Activated CD4-positive, alpha-beta T cell treated with anti-CD3 and anti-CD28 coated beads for 24 hours (primary cell): ENCODE measurements around the gene GUCY1B1.

Experiments used
- DNase-seq, 2 donors: peaks; one replicate each; pipeline ENCODE4 v3.0.0-alpha.2; 2020; ENCODE audit warnings: low read depth in 2 of 2

GUCY1B1 gene

DNA sequence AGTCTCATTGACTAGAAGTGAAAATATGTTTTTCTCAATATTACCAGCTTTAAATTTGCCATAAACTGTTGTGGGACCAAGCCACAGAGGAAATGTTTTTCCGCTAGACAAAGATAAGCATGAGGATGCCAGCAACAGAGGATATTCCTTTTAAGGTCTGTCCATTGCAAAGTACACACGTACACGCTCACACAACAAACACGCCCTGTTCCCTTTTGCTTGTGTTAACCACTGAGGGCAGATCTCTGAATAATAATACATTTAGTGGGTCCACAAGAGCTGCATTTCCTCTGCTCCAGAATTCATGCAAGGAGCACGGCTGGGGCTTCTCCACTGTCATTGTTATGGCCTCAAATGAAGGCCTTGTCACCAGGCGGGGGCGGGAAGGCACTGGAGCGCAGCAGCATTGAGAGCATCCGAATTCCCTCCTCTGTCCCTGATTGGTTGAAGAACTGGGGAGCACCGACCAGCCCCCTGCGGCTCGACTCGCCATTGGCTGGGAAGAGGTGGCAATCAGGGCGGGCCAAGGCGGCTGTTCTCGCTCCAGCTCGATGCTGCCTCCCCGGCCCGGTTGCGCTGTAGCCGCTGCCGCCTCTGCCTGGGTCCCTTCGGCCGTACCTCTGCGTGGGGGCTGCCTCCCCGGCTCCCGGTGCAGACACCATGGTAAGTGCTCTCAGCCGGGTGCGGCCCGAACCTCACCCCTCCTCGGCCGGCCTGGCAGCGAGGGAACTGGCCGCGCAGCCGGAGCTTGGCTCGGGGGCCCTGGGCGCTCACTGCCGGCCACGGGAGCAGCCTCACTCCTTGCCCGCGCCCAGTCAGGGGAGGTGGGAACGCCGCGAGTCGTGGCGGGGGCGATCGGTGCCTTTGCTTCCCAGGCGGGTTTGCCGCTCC, at the start of gene GUCY1B1:
TSS of gene GUCY1B1 (plus strand) at position 541 of the 891 bp plus-strand sequence. CDS start at position 661, 120 bp downstream.
- DNase-seq, result peak; percentile 47 to 48

DNA sequence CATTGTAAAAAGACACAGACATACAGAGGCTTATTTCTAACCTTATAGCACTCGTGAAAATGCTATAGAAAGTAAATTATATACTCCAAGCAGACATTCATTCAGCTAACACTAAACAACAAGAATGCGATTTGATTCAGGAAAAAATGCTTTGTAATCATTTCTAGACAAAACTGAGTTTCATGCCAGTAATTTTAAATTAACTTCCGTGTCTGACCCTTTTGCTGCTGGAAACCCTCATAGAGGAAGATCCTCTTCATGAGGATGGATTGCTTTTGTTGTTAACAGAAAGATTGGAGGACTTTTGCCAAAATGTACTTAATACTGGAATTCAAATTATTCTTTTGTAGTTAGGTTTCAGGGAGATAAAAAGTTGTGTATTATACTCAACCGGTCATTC, 48.9 kb upstream of the GUCY1B1 start:
- no peak for DNase-seq

DNA sequence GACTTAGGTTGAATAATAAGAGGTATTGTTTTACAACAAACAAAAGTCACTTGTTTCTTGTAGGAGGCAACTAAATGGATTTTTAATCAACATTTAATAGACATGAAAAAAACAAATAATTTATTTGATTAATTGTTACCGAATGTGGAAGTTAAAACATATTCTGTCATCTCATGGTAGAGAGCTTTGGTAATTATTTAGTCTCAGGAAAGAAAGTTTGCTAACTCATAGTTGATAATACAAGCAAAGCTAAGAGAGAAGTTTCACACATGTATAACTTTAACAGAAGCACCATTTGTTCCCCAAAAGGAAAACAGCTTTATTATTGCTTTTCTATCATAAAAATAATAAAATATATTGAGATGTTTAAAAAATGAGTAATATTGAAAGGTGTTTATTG, 47.3 kb upstream of the GUCY1B1 start:
- DNase-seq, result no peak

DNA sequence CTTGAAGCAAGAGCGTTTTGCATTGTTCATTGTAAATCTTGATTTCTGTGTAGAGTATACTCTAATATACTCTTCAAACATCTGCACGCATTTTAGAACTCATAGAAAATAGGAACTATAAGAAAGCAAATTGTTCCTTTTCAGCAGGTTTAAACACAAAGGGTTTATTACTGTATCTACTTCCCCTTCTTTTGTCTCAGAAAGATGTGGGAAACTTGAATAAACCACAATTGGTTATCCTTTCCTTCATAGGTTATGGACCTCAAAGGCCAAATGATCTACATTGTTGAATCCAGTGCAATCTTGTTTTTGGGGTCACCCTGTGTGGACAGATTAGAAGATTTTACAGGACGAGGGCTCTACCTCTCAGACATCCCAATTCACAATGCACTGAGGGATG, 46.0 kb upstream of the GUCY1B1 start:
- DNase-seq, result no peak

GRCh38 chr4:155713911-155714310, 44.9 kb upstream of the GUCY1B1 start:
- DNase-seq, result no peak

DNA sequence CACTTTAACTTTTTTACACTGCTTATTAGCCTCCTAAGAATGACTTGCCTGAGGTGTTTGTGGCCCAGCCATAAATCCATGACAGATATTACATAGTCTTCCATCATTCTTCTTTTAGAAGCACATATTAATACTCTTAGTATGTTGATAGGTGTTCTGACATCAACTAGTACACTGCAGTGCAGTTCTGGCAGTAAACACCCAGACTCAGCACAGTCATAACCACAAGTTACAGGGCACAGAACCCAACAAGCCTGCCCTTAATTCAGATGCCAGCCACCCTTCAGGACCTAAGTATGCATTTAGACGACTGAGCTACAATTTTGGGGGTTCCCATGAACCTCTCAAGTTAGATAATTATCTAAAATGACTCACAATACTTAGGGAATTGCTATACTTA, 36.5 kb upstream of the GUCY1B1 start:
- DNase-seq, result no peak

- DNase-seq, result no peak
These were observed 35.9 kb upstream of the GUCY1B1 start for GRCh38 chr4:155722816-155723499.

GRCh38 chr4:155724731-155725130, 34.1 kb upstream of the GUCY1B1 start:
- no peak for DNase-seq

GRCh38 chr4:155734065-155734464, 24.8 kb upstream of the GUCY1B1 start:
- DNase-seq, result no peak

DNA sequence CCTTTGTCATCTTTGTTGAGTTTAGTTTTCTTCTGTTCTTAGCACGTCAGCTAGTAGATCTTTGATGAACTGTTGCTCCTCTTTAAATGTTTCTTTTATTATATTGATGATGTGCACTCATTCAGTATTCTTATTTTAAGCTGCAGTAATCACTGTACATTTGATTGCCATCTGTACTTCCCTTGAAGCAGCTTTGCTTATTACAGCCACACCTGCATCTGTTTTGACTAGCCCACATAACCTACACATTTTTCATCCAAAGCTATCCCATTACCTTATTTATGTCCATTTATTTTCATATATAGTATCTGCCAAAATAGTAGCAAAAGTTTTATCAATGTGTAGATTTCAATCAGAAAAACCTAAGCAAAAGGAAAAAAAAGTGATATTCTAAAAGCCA, 23.9 kb upstream of the GUCY1B1 start:
- DNase-seq, result no peak

- DNase-seq, result no peak
These were observed 23.3 kb upstream of the GUCY1B1 start for GRCh38 chr4:155735496-155735895.

GRCh38 chr4:155738548-155738947, 20.3 kb upstream of the GUCY1B1 start:
- no peak for DNase-seq

DNA sequence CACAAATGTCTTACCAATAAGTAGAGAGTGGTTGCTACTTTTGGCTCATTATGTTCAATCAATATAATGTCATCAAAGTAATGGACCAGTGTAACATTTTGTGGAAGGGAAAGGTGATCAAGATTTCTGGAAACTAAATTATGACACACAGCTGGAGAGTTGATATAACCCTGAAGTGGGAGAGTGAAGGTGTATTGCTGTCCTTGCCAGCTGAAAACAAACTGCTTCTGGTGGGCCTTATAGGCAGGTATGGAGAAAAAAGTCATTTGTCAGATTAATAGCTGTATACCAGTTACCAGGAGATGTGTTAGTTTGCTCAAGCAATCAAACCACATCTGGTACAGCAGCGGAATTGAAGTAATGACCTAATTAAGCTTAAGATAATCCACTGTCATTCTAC, 17.3 kb upstream of the GUCY1B1 start:
- no peak for DNase-seq

DNA sequence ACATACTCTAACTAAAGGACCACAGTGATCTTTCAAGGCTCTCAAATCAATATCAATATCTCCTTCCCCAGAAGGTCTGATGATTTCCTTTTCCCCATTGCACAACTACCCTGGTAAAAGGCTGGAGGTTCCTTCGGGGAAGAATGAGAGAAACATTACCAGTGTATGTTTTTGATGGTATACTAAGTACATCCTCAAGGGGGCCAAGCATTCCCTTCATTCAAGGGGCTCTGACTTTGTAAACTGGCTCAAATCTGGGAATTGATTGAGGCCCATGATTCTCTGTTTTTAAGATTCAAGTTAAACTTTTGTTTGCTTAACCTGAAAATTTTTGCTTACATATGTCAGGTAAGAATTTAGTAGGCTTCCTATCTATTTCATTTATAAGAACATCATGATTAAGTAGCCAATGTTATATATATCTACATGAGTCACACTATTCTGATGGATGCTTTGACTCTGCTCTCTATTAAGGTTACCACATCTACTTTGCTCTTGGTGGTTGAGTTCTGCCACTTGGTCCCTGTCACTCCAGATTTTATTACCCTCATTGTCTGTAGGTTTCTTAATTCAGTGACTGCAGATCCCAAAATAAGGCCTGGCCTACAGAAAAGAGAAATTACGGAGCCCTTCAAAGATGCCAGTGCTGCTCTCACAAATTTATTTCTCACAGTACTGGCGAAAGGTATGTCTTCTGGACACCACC, 16.4 kb upstream of the GUCY1B1 start:
- DNase-seq, result no peak

- no peak for DNase-seq
These were observed 12.8 kb upstream of the GUCY1B1 start for GRCh38 chr4:155745984-155746383.

DNA sequence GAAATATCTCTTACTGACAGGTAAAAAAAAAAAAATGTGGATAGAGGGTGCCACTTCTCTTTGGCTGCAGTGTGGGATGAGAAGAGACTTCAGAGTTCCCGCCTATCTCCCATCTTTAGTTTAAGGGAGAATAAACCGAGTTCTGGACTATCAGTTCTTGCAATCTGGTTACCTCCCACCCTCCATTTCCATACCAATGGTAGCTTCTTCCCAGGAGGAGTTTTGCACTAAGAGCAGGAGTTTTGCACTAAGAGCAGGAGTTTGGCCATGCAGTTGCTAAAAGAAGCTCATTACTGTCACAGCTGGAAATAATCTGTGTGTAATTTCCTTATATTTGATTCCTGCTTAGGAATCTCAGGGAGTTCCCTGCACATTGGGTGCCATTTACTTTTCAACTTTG, 10.8 kb upstream of the GUCY1B1 start:
- no peak for DNase-seq

- no peak for DNase-seq
These were observed 9.8 kb upstream of the GUCY1B1 start for GRCh38 chr4:155749041-155749440.

GRCh38 chr4:155751569-155751968, 7.3 kb upstream of the GUCY1B1 start:
- DNase-seq, result no peak

GRCh38 chr4:155757745-155758265, 1.0 kb upstream of the GUCY1B1 start:
- no peak for DNase-seq

- no peak for DNase-seq
These were observed 791 bp downstream of the GUCY1B1 start for GRCh38 chr4:155759372-155760252.

DNA sequence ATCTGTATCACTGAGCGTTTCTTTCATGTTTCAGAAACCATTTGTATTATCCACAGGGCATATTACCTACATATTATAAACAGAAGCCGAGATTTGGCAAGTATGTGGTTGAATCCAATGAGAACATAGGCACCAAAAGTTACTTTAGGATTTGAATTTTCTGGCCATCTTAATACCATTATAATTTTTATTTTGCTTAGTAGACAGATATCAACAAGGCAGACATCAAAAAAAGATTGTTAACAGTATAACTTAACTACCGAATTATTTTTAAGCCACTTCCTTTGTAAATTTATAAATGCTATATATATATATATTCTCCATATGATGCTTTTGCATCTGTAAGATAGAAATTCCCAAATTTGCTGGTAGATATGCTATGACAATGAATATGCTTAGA, 2.2 kb downstream of the GUCY1B1 start:
- DNase-seq, result no peak
